H1 (cell line): Measurements from ENCODE around the gene COL4A2.

Experiments used
- NRF1 ChIP-seq: IDR thresholded peaks from 2 replicates; pipeline ENCODE4 v1.6.1; 2011; ENCODE audit warnings: mild to moderate bottlenecking, low read depth, low read length, improper control_type of control experiment
- POLR2A ChIP-seq, 2 experiments: IDR thresholded peaks; 1 replicate in 1 of 2; 2 replicates in 1 of 2; pipeline ENCODE4 v1.6.1; 2011; ENCODE audit warnings: low read depth in 2 of 2, low read length in 2 of 2, mild to moderate bottlenecking in 2 of 2; ENCODE audit errors: control extremely low read depth in 1 of 2
- POU5F1 ChIP-seq: IDR thresholded peaks from 2 replicates; pipeline ENCODE4 v1.6.1; 2011; ENCODE audit warnings: low read depth, mild to moderate bottlenecking, low read length, moderate library complexity
- SRF ChIP-seq: IDR thresholded peaks from 2 replicates; pipeline ENCODE4 v1.6.1; 2011; ENCODE audit warnings: mild to moderate bottlenecking, low read depth, low read length, moderate library complexity
- TF ChIP-seq, protein P1 (sequence below), 3 experiments: IDR thresholded peaks; 1 replicate in 2 of 3; 2 replicates in 1 of 3; pipeline versions ENCODE4 v1.5.1 to v1.6.1; 2011; ENCODE audit warnings: low read length in 3 of 3, mild to moderate bottlenecking in 3 of 3, inconsistent platforms in 2 of 3, low read depth in 1 of 3, moderate library complexity in 1 of 3; ENCODE audit not compliant: insufficient read depth in 1 of 3; ENCODE audit errors: control extremely low read depth in 1 of 3

- no peak for TF ChIP-seq POLR2A (IDR thresholded peaks at IDR 0.05; ENCODE audit: control extremely low read depth in 1 of 2, low read depth in 2 of 2, low read length in 2 of 2)
- TF ChIP-seq, protein P1, sequence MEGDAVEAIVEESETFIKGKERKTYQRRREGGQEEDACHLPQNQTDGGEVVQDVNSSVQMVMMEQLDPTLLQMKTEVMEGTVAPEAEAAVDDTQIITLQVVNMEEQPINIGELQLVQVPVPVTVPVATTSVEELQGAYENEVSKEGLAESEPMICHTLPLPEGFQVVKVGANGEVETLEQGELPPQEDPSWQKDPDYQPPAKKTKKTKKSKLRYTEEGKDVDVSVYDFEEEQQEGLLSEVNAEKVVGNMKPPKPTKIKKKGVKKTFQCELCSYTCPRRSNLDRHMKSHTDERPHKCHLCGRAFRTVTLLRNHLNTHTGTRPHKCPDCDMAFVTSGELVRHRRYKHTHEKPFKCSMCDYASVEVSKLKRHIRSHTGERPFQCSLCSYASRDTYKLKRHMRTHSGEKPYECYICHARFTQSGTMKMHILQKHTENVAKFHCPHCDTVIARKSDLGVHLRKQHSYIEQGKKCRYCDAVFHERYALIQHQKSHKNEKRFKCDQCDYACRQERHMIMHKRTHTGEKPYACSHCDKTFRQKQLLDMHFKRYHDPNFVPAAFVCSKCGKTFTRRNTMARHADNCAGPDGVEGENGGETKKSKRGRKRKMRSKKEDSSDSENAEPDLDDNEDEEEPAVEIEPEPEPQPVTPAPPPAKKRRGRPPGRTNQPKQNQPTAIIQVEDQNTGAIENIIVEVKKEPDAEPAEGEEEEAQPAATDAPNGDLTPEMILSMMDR (IDR thresholded peaks at IDR 0.05; ENCODE audit: control extremely low read depth in 1 of 3, insufficient read depth in 1 of 3, low read depth in 1 of 3, low read length in 3 of 3) = no peak
- no peak for TF ChIP-seq NRF1
- TF ChIP-seq POU5F1 = no peak
- TF ChIP-seq SRF = no peak
These were observed 21.5 kb downstream of the COL4A2 start for GRCh38 chr13:110328573-110328972.
